Stimulated activated CD8-positive, alpha-beta memory T cell treated with anti-CD3 and anti-CD28 coated beads, Interleukin-12 subunit alpha, Interleukin-12 subunit beta, amount 100 ng/mL, for 24 hours (primary cell): ENCODE data around the gene HS2ST1.
"Not testable (repeated sequence)": the region's sequence is repeated elsewhere in the genome, so short reads cannot be mapped to it uniquely, and the experiment has no call there.

Experiments used
- DNase-seq: peaks from one replicate; pipeline ENCODE4 v3.0.0-alpha.2; 2020; ENCODE audit errors: extremely low read depth

HS2ST1 gene

GRCh38 chr1:87017998-87018672 is 103.7 kb downstream of the HS2ST1 start:
- no peak for DNase-seq

- no peak for DNase-seq
These were observed 108.9 kb downstream of the HS2ST1 start for GRCh38 chr1:87023326-87023725.

- no peak for DNase-seq
These were observed 110.6 kb downstream of the HS2ST1 start for GRCh38 chr1:87024936-87025540.

- DNase-seq = not testable (repeated sequence)
These were observed 113.1 kb downstream of the HS2ST1 start for GRCh38 chr1:87027561-87027960.

GRCh38 chr1:87028576-87028975 is 114.1 kb downstream of the HS2ST1 start:
- no peak for DNase-seq

GRCh38 chr1:87030740-87031690 is 116.6 kb downstream of the HS2ST1 start:
- DNase-seq = no peak

GRCh38 chr1:87034351-87034750 is 119.9 kb downstream of the HS2ST1 start:
- DNase-seq = no peak

GRCh38 chr1:87039096-87039495 is 124.7 kb downstream of the HS2ST1 start:
- DNase-seq = no peak

GRCh38 chr1:87042111-87042811 is 127.8 kb downstream of the HS2ST1 start:
- DNase-seq = no peak

GRCh38 chr1:87044424-87044823 is 130.0 kb downstream of the HS2ST1 start:
- DNase-seq = no peak

GRCh38 chr1:87044840-87045239 is 130.4 kb downstream of the HS2ST1 start:
- DNase-seq = no peak

- no peak for DNase-seq
These were observed 131.4 kb downstream of the HS2ST1 start for GRCh38 chr1:87045761-87046304.

GRCh38 chr1:87046951-87047350 is 132.5 kb downstream of the HS2ST1 start:
- no peak for DNase-seq

GRCh38 chr1:87048237-87048636 is 133.8 kb downstream of the HS2ST1 start:
- no peak for DNase-seq

- DNase-seq = no peak
These were observed 137.5 kb downstream of the HS2ST1 start for GRCh38 chr1:87051965-87052364.

- DNase-seq = no peak
These were observed 138.0 kb downstream of the HS2ST1 start for GRCh38 chr1:87052400-87052799.

- no peak for DNase-seq
These were observed 138.5 kb downstream of the HS2ST1 start for GRCh38 chr1:87052961-87053360.

- no peak for DNase-seq
These were observed 139.0 kb downstream of the HS2ST1 start for GRCh38 chr1:87053446-87053845.

- DNase-seq = no peak
These were observed 142.5 kb downstream of the HS2ST1 start for GRCh38 chr1:87056974-87057373.

GRCh38 chr1:87058343-87058649 is 143.9 kb downstream of the HS2ST1 start:
- DNase-seq = no peak

GRCh38 chr1:87061742-87062156 is 147.3 kb downstream of the HS2ST1 start:
- DNase-seq = no peak

- DNase-seq = no peak
These were observed 148.3 kb downstream of the HS2ST1 start for GRCh38 chr1:87062687-87063086.
